PC-9 (cell line): ENCODE results near the gene SCAPER. TPM values are rescaled to one million over a fixed set of nuclear protein-coding genes. Genes with fewer than 3 reads are reported as not detected.

Source experiments
- BruUV-seq: library from RNA; stranded (reverse); fragments of 400-500 nt; replicated peaks from 2 replicates; lab custom pipeline; 2021; lab: Mats Ljungman, UMichigan
- CTCF ChIA-PET: fragments of 300-600 bp; sonication (Branson Sonifier 250); formaldehyde crosslinking; loops from one replicate; lab custom pipeline; 2022; ENCODE audit warnings: antibody characterized with exemption; lab: Charles Lee
- POLR2A ChIA-PET: fragments of 300-600 bp; sonication (Branson Sonifier 250); formaldehyde crosslinking; loops from one replicate; lab custom pipeline; 2022; ENCODE audit warnings: antibody characterized with exemption; ENCODE audit not compliant: unreplicated experiment; lab: Charles Lee
- DNase-seq, 2 experiments: peaks; one replicate each; pipeline versions ENCODE4 v3.0.0 to v3.0.0-alpha.2; 2015 to 2022; ENCODE audit warnings: mixed read lengths in 1 of 2
- H2AFZ ChIP-seq: fragments of 200-600 bp; sonication (generic); 2 replicates; pipeline ENCODE4 v1.8.1; 2017; ENCODE audit warnings: antibody characterized with exemption
- H3F3A ChIP-seq: fragments of 200-600 bp; sonication (generic); 2 replicates; pipeline ENCODE4 v1.8.1; 2017; ENCODE audit warnings: antibody characterized with exemption, mild to moderate bottlenecking, low read depth; ENCODE audit not compliant: insufficient read depth
- H3K27ac ChIP-seq: fragments of 200-600 bp; sonication (generic); 2 replicates; pipeline ENCODE4 v1.6.1; 2016; ENCODE audit warnings: mixed run types
- H3K27me3 ChIP-seq: fragments of 200-600 bp; sonication (generic); 2 replicates; pipeline ENCODE4 v1.6.1; 2016; ENCODE audit warnings: low read depth, mixed run types; ENCODE audit not compliant: insufficient read depth
- H3K36me3 ChIP-seq: fragments of 200-600 bp; sonication (generic); 2 replicates; pipeline ENCODE4 v1.6.1; 2016; ENCODE audit warnings: low read depth, mixed run types
- H3K4me1 ChIP-seq: fragments of 200-600 bp; sonication (generic); replicated peaks from 2 replicates; pipeline ENCODE4 v1.6.1; 2016; ENCODE audit warnings: mixed run types; ENCODE audit not compliant: insufficient read depth
- H3K4me2 ChIP-seq: fragments of 200-600 bp; sonication (generic); 2 replicates; pipeline ENCODE4 v1.6.1; 2017; ENCODE audit warnings: mixed run types
- H3K4me3 ChIP-seq: fragments of 200-600 bp; sonication (generic); 2 replicates; pipeline ENCODE4 v1.6.1; 2016; ENCODE audit warnings: mixed run types
- H3K79me2 ChIP-seq: fragments of 200-600 bp; sonication (generic); 2 replicates; pipeline ENCODE4 v1.6.1; 2017; ENCODE audit warnings: low read depth, mixed run types
- H3K9me2 ChIP-seq: fragments of 200-600 bp; sonication (generic); 2 replicates; pipeline ENCODE4 v1.8.1; 2017; ENCODE audit warnings: mild to moderate bottlenecking; ENCODE audit not compliant: insufficient read depth
- H3K9me3 ChIP-seq: fragments of 200-600 bp; sonication (generic); 2 replicates; pipeline ENCODE4 v1.8.1; 2016; ENCODE audit warnings: low read depth; ENCODE audit not compliant: insufficient read depth
- H4K20me1 ChIP-seq: fragments of 200-600 bp; sonication (generic); 2 replicates; pipeline ENCODE4 v1.8.1; 2017; ENCODE audit not compliant: insufficient read depth
- EZH2 ChIP-seq: fragments of 200-600 bp; sonication (generic); IDR thresholded peaks from 2 replicates; pipeline ENCODE4 v1.8.0; 2017; ENCODE audit warnings: antibody characterized with exemption, low read depth
- intact Hi-C: fragments of 100-400 bp; cut with micrococcal nuclease; formaldehyde crosslinking; loops from one replicate; pipeline ENCODE4 v1.10.0; 2022; ENCODE audit not compliant: unreplicated experiment
- total RNA-seq: library from RNA; stranded (reverse); gene quantifications from 2 replicates; pipeline ENCODE4 v1.2.3, GENCODE V29; 2021
- TF ChIP-seq, protein P1 (sequence below): fragments of 200-600 bp; sonication (generic); conservative IDR thresholded peaks from 2 replicates; pipeline ENCODE4 v1.6.1; 2017; ENCODE audit warnings: mixed run types, antibody characterized with exemption, mild to moderate bottlenecking, moderate library complexity

Gene SCAPER
- total RNA-seq, 1 experiment from 2014 or later = 18.7 TPM

DNA sequence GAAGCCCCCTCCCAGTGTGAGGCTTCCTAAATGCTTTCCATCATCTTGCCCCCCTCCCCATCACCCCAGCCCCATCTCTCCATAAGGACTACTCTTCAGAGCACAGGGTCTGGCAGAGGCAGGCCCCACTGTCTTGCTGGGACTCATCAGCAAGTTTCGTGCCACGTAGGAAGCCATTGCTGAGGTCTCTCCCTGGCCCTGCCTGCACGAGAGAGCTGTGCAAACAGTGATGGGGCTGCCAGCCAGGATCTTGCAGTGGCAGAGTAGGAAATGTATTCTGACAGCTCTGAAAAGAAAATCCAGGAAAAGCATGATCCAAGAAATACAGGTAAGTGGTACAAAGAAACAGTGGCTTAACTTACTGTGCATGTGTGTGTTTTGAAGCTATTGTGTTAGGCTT lies 546.0 kb downstream of the SCAPER start:
- BruUV-seq = no TSS peak
- DNase-seq = no peak
- Histone ChIP-seq H3K9me2 (no peaks in the 10 kb centered on the region), H3K4me3 (no peak overlapping the region), H2AFZ (no peak overlapping the region), H3K79me2 (no peaks in the 10 kb centered on the region), H3K36me3 (no peaks in the 10 kb centered on the region), H3K4me1 (peaks cover 4% of the 10 kb centered on the region; the same call in 1 of the 2 replicates), H3K4me2 (no peak overlapping the region), H4K20me1 (no peaks in the 10 kb centered on the region), H3K9me3 (no peaks in the 10 kb centered on the region), H3K27ac (no peak overlapping the region), H3F3A (0 out of 2 replicates have a peak, but pooled peaks cover 5% of the 10 kb centered on the region), H3K27me3 (no peaks in the 10 kb centered on the region)
- TF ChIP-seq, protein P1, sequence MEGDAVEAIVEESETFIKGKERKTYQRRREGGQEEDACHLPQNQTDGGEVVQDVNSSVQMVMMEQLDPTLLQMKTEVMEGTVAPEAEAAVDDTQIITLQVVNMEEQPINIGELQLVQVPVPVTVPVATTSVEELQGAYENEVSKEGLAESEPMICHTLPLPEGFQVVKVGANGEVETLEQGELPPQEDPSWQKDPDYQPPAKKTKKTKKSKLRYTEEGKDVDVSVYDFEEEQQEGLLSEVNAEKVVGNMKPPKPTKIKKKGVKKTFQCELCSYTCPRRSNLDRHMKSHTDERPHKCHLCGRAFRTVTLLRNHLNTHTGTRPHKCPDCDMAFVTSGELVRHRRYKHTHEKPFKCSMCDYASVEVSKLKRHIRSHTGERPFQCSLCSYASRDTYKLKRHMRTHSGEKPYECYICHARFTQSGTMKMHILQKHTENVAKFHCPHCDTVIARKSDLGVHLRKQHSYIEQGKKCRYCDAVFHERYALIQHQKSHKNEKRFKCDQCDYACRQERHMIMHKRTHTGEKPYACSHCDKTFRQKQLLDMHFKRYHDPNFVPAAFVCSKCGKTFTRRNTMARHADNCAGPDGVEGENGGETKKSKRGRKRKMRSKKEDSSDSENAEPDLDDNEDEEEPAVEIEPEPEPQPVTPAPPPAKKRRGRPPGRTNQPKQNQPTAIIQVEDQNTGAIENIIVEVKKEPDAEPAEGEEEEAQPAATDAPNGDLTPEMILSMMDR = no peak
- no peak for TF ChIP-seq EZH2
- intact Hi-C loops = no loop called here
- CTCF ChIA-PET = no interaction called here
- POLR2A ChIA-PET = no interaction called here

DNA sequence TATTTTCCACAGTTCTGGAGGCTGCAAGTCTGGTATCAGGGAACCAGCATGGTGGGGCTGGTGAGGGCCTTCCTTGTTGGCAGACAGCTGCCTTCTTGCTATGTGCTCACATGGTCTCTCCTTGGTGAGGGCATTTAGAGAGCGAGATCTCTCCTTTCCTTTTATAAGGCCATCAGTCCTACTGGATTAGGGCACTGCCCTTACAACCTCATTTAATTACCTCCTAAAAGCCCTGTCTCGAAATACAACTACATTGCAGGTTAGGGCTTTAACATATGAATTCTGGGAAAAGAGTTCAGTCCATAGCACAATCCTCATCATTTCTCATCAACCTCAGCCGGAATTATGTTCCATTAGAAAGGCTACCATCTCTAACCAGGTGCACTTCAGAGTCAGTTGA lies 546.7 kb downstream of the SCAPER start:
- Histone ChIP-seq H3K79me2 (no peaks in the 10 kb centered on the region), H3F3A (0 out of 2 replicates have a peak, but pooled peaks cover 3% of the 10 kb centered on the region), H3K9me3 (no peaks in the 10 kb centered on the region), H3K4me1 (peaks cover 2% of the 10 kb centered on the region; the same call in 1 of the 2 replicates), H3K27ac (no peak overlapping the region), H3K27me3 (no peaks in the 10 kb centered on the region), H3K9me2 (no peaks in the 10 kb centered on the region), H3K36me3 (no peaks in the 10 kb centered on the region), H2AFZ (no peak overlapping the region), H4K20me1 (no peaks in the 10 kb centered on the region), H3K4me2 (no peak overlapping the region), H3K4me3 (no peak overlapping the region)
- DNase-seq = no peak
- no TSS peak for BruUV-seq
- ChIA-PET CTCF (no interaction called here), POLR2A (no interaction called here)
- TF ChIP-seq, protein P1 = no peak
- no peak for TF ChIP-seq EZH2
- intact Hi-C loops = no loop called here

DNA sequence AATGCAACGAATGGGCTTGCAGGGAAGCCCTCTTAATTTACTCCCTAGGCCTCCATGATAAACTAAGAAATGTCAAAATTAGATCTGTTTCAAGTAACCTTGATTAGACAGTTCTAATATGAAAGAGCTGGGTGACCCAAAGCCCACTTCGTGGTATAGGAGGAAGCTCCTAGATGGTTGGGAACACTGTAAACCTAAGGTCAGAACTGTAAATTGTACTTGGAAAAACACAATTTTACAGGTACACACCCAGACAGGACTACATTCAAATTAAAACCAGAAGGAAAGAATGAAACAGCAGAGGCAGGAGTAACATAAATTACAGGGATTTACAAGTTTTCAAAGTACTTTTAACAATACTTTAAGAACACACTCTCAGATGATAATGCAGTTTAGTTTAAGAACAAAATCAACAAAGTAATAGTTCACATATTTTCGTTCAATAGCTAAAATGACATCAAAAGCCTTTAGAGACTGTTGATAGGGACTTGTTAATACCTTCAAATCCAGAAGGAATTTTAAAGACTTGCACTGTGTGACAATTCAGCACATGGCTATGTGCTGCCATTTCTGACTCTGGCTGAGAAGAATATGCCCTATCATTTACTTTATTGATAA lies 550.2 kb downstream of the SCAPER start:
- peaks cover 4% of the 10 kb centered on the region for H3K4me1 ChIP-seq
- H4K20me1 ChIP-seq = no peaks in the 10 kb centered on the region
- no peaks in the 10 kb centered on the region for H3K36me3 ChIP-seq
- TF ChIP-seq EZH2 = no peak
- TF ChIP-seq, protein P1 = no peak
- POLR2A ChIA-PET = no interaction called here
- no peaks in the 10 kb centered on the region for H3K9me2 ChIP-seq
- no peak overlapping the region for H3K4me3 ChIP-seq
- H3K9me3 ChIP-seq = no peaks in the 10 kb centered on the region
- BruUV-seq = no TSS peak
- CTCF ChIA-PET = no interaction called here
- no peaks in the 10 kb centered on the region for H3K27me3 ChIP-seq
- no peak overlapping the region for H2AFZ ChIP-seq
- no peak for DNase-seq
- no peak overlapping the region for H3K27ac ChIP-seq
- no peak overlapping the region for H3K4me2 ChIP-seq
- intact Hi-C loops = no loop called here
- H3K79me2 ChIP-seq = no peaks in the 10 kb centered on the region
- peaks cover 8% of the 10 kb centered on the region; the same call in 1 of the 2 replicates for H3F3A ChIP-seq
